Measurements from ENCODE around the gene TP53I11.

Gene TP53I11

DNA sequence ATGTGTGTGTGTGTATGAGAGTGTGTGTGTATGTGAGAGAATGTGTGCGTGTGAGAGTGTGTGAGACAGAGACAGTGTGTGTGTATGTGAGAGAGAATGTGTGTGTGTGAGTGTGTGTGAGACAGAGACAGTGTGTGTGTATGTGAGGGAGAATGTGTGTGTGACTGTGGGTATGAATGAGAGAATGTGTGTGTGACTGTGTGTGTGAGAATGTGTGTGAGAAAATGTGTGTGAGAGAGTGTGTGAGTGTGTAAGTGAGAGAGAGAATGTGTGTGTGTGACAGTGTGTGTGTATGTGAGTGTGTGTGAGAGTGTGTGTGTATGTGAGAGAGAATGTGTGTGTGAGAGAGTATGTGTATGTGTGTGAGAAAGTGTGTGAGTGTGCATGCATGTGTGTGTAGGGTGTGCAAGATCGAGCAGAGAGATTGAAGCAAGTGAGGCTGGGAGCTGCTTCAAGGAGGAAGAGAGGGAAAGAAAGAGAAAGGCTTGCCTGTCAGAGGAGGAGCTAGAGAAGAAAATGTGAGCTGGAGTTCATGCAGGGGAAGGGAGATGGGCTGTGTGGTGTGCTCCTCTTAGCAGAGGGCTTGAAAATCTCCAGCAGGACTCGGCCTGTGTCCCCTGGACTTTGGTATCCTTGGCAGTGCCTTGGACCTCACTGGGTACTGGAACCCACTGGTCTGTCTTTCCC lies 27.7 kb upstream of the TP53I11 start:
- no peak for FAIRE-seq

DNA sequence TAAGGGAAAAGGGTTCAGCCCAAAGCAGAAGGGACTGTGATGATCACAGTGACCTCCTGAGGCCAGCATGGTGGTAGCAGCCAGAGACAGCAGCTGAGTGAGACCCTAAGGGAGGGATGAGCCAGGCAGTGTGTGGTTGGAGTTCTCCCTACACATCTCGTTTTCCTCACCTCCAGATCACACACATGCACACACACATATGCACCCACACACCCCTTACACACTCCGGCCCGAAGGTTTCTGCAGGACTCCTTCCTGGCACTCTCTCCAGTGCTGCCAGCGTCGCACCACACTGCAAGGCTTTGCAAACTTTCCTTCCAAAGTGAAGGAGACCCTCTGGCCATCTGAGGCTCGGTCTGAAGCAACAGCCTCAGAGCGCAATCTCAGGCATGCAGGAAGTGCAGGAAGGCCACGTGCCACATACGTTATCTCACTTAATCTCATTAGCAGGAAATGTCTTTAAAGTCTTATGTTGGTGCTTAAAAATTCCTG lies 26.9 kb upstream of the TP53I11 start:
- FAIRE-seq = no peak

DNA sequence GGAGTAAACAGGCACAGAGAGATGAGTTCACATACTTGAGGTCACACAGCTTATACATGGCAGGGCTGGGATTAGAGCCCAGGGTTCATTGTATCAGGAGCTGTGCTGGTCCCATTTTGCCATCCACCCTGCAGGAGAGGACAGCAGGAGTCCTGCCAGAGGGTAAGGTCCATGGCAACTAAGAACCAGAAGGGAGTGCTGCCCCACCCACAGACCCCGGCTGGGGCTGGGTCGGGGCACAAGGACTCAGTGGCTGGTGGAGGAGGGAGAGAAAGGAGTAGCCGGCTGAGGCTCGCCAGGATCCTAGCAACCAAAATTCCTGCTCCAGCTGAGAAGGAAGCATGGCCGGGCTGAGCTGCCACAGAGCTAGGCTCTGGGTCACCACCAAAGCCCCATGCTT lies 25.9 kb upstream of the TP53I11 start:
- no peak for FAIRE-seq

DNA sequence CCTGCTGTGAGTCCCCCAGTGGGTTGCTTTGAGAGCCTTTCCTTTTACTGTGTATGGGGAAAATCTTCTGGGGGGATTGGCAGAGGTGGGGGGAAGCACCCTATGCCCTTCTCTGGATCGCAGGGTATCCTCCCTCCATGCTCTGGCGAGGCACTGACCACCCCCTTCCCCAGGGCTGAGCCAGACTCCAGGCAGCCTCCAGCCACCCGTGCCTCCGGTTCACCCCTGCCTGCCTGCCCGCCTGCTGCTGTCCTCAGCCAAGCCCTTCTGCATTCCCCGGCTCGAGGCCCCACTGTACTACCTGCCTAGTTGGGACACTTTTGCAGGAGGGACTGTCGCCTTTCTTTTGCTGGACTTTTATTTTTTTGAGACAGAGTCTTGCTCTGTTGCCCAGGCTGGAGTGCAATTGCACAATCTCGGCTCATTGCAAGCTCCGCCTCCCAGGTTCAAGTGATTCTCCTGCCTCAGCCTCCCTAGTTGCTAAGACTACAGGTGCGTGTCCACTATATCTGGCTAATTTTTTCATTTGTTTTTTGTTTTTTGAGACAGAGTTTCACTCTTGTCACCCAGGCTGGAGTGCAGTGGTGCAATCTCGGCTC lies 23.8 kb upstream of the TP53I11 start:
- FAIRE-seq = no peak

DNA sequence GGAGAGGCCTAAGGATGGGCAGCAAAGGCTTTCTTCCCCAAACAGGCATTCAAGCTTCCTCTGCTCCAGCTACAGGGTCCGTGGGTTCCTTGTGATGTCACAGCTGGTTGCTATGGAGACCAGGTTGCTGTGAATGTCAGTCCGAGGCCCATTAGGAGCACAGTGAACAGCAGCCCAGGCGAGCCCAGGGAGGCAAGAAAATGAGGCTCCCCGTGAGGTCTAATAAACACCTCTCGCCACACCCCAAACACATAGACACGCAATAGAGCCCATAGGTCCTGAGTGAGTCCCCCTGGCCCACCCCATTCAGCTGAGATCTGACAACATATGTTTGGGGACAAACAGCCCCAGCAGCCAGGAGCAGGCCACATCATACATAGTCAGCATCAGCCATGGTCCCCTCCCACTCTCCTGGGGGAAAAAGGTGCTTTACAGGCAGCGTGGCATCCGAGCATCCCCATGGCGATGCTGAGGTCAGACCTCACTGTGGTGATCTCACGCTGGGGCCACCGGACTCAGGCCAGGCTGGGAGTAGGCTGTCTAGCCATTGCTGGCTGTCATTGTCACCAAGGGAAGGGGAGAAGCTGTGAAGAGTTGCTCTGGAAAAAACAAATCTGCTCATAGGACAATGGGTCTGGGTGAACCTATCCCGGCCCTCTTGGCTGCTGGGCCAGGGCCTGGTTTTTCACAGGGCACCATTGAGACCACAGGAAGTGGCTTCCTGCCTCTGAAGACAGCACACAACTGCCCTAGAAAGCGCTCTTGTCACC lies 23.1 kb upstream of the TP53I11 start:
- FAIRE-seq = no peak

DNA sequence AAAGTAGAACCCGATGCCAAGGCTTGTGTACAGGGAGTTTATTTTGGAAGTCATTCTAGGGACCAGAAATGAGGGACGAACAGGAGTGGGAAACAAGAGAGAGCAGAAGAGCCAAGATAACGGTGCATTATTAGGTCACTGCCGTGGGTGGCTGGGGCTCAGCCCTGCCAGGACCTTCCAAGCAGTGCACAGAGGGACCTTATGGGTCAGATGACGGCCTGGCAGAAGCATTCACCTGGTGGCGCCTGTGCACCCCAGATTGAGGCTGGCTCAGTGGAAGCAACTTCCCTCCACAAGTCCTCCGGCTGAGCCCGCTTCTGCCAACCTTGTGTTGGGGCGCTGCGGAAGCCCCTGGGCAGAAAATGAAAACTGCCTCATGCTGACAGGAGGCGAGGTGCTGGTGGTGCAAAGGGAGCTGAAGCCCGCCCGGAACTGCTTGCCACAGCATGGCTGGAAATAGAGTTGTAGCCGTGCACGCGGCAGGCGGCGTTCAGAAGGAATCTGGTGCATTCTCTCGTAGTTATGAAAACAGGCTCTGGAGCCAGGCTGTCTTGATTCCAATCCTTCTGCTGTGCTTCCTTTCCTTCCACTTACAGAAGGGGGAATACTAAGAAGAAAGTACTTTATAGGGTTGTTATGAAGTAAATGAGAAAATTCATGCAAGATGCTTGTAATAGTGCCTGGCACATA lies 22.2 kb upstream of the TP53I11 start:
- no peak for FAIRE-seq

DNA sequence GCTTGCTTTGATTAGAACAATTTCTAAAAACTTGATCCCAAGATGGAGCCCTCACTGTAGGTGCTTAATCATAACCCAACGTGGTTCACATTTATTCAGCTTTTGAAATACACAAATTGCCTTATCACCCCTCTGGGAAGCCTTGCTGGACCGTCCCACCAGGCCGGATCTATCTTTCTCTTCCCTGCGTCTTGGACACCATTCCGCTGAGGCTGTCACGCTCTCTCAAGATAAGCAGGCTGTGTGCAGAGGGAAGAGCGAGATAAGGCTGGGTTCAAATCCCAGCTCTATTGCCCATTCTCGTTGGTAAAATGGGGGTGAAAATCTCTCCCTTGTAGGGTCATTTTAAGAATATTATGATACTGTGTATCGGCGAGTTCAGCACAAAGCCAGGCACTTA lies 20.5 kb upstream of the TP53I11 start:
- FAIRE-seq = no peak

DNA sequence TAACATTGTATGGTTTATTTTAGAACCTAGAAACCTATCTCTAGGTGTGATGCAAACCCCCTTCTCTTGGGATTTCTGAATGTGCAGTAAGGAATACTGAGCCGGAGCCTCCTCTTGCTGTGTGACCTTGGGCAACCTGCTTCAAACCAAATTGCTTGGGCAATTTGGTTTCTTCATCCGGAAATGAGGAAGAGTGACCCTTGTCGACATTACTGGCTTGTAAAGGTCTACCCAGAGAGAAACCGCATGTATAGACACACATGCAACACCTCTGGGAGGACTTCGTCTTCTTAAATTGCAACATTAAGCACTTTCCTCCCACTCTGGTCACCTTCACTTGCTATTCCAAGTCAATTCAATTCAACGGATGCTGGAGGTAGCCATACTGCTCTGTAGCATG lies 19.6 kb upstream of the TP53I11 start:
- FAIRE-seq = no peak

DNA sequence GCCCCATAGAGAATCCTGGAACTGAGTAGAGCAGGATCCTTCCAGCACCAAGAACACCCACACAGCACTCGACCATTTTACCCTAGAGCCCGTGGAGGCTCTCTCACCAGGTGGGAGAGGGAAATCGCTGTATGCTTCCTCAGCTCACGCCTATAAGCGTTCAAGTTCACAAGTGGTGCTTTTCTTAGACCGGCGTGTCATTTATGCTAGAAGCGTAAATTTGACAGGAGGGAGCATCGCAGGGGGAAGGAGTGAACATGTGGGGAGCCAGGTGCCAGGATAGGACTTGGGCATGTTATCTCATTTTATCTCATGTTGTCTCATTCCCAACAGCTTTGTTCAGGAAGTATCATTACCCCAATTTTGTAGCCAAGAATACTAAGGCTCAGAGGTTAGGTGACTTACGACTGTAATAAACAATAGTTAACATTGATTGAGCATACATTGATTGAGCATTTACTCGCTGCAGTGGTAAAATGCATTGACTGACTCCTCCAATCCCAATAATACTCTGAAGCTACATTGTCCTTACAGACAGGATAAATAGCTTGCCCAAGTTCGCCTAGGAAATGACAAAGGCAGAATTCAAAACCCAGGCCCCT lies 19.1 kb upstream of the TP53I11 start:
- no peak for FAIRE-seq

DNA sequence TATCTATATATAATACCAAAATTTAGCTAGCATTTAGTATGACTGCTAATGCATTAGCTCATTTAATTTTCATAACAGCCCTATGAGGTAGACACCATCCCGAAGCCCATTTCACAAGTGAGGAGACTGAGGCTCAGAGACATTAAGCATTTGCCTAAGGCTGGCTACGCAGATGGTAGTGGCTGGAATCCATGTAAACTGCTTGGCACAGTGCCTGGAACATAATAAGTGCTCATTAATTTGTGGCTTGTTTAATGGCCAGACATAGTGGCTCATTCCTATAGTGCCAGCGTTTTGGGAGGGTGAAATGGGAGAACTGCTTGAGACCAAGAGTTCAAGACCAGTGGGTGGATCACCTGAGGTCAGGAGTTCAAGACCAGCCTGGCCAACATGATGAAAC lies 17.8 kb upstream of the TP53I11 start:
- no peak for FAIRE-seq

DNA sequence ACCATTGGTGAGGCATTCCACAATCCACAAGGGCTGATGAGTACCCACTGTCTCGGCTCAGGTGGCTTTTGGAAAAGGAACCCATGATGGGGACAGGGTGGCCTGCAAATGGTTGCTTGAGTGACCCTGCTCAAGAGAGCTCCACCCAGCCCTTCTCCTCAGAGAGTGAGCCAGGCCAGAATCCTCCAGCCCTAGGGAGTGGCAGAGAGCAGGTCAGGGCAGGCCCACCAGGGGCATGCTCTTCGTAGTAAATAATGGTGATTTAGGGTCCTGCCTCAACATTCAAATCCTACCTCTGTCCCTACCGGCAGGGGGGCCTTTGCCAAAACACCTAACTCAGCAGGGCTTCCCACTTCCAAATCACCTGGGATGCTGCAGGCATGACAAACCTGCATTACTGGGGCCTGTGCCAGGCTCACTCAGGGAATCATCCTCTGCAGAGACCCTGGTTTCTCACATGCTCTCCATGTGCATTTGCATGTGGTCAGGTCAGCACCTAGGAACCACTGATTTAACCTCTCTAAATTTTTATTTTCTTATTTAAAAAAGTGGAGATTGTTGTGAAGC lies 17.3 kb upstream of the TP53I11 start:
- no peak for FAIRE-seq

DNA sequence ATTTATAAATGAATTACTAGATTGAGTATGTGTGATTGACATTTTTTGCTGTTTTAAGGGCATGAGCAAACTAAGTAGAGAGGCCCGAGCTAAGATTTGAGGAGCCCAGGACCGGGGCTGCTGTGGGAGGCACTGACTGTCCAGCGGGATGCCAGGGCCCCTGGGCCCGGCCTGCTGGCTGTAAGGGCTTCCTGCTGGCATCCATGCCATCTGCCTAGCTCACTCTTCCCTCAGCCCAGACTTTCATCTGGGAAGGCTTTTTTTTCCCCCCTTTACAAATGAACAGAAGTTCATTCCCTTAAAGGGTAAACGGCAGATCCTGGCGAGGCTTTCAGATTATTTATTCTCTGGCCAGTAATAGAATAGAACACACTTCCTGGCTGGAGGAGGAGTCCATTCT lies 16.0 kb upstream of the TP53I11 start:
- FAIRE-seq = no peak

DNA sequence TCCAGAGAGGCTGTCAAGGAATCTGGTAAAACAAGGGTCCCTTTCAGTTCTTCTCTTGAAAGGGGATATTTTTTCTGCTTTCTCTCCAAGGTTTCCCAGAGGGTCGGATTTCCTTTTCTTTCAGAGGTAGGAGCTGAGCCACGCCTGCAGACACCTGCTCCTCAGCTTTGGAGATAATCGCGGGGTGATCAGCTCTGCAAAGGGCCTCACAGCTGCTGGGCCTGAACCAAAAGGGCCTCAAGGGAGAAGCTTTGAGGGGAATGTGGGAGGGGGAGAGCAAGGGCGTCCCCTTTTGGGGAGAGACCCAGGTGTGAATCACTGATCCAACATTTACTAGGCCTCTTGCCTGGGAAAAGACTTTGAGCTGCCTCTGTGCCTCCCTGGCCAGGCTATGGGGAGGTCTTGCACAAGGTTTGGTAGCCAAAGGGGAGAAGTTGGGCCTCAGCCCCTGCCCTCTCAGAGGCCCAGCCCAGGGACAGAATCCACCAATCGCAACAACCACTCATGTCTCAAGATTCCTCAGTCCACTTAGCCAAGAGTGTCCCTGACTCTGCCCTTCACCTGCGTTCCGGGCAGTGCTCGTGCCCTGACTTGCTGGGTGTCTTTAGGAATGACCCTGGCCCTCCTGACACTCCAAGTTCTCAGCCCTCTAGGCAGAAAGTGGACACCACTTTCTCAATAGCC lies 14.0 kb upstream of the TP53I11 start:
- no peak for FAIRE-seq

DNA sequence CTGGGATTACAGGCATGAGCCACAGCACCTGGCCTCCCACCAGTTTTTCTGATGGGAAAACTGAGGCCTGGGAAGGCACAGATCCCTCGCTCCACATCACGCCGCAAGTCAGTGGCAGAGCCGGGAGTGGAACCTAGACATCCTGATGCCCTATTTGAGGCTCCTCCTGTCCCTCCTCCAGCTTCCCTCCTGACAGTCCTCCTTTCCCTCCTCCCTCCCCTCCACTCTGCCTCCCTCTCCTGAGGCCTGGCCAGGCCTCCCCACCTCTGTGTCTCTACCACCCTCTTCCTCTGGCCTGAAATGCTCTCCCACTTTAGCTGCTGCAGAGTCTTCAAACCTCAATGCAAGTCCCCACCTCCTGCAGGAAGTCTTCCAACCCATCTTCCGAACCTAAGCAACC lies 13.3 kb upstream of the TP53I11 start:
- no peak for FAIRE-seq

DNA sequence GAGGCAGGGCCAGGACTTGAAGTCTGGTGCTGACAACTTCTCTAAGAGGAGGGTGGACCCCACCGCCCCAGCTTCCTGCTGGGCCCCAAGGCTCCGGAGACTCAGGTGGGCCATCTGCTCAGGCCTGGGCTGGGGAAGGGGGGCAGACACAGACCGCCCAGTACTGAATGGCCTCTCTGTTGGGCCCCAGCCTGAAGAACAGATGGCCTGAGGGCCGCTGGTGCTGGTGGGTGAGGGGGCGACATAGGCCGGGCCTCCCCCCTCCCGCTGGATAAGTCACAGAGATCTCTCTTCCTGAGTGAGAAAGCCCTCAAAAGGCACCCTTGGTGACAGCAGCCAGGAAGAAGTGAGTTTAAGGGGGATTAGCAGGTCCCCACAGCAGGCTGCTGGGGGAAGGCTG lies 12.5 kb upstream of the TP53I11 start:
- no peak for FAIRE-seq

DNA sequence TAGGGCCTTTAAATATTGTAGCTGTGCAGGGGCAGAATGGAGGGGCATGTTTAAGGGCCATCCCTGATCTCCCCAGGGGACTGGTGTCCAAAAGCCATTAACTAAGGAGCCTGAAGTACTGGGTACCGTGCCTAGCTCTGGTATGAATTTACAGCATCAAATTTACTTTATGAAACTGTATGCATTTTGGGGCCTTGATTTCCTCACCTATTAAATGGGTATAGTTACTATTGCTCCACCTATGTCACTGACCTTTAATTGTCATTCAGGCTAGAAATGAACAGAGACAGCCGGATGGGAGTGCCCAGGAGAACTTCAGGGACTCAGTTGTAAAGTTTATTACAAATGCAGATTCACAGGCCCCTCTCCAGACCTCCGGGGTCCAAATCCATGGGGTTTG lies 11.8 kb upstream of the TP53I11 start:
- FAIRE-seq = no peak

DNA sequence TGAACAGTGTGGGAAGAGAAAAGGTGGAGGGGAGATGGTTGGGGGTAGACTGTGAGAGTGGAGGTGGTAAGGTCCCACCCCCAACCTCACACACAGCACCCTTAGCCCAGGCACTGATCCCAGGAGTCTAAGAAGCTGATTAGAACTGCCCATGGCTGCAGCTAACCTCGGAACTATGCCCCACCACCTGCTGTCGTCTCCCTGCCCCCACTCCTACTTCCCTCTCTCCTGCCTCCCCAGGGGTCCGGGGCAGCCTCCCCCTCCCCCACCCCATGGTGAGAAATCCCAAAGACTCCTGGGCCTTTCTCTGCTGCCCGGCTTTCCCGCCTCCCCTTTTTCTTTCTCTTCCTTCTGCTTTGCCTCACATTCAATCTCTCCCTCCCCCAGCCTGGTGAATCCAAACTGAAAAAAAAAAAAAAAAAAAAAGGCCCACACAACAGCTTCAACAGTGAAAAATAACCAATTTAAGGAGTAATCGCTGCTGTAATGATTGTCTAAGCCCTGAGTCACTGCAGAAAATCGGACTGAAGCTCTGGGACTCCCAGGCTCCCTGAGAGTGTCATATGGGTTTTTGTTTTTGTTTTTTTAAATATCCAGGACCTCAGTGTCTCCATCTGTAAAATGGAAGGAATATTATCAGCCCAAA lies 9.6 kb upstream of the TP53I11 start:
- no peak for FAIRE-seq

DNA sequence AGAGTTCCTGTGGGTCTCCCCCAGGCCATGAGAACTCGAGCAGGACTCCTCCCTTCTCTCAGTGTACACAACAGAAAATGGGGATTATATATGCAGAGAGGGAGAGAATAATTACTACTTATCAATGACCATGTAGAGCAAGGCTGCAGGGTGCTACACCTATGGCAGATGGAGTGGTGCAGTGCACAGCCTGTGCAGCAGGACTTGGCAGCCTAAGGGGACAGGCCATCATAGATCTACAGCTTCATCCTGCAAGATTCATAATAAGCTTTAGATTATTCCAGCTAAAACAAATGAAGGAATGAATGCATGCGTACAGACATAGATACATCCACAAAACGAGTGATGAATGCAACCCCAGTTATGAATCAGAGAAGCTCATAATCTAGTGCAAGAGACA lies 8.4 kb upstream of the TP53I11 start:
- FAIRE-seq = no peak

DNA sequence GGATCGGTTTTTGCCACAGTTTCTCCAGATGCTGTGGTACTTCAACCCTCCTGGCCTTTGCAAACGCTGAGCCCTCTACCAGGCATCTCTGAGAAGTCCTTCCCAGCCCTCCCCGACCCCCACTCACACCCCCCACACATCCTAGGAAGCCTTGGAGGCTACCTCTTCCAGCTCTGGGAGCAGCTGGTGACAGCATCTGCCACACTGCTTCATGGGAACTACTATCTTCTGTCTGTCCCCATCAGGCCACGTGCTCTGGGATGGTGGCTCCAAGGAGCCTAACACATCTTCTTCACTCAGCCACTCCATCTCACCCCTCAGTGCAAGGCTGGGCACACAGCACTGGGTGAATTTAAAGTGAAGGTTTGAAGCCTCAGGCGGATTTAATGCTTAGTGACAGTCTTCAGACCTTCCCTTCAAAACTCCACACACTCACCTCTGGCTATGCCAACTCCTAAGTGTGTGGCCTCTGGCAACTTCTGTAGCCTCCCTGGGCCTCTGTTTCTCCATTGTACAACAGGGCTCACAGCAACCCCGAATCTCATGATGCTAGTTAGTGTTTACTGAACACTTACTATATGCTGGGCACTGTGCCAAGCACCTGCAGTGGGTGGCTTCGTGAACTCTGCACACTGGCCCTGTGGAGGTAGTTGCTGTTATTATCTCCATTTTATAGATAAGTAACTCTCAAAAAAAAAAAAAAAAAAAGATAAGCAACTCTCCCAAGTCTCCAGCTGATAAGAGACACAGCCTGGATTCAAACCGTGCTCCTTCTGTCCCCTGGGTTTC lies 7.3 kb upstream of the TP53I11 start:
- no peak for FAIRE-seq

DNA sequence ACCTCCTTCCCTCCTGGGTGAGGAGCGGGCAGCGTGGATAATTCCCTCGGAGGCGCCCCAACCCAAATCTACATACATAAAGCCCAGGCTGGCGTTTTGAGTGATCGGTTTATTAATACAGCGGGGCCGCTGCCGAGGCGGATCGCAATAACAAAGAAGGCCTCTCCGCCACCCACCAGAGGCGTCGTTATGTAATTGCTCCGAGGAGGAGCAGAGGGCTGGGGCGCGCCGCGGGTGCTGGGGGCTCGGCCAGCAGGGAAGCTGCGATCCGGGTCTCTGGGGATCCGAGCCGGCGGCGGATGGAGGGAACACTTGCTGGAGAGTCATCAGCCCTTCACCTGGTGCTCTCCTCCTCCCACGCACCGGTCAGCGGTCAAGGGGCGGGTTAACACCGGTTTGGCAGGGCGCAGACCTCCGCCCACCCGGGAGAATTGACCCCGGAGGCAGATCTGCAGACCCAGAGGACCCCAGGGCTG lies 6.4 kb upstream of the TP53I11 start:
- no peak for FAIRE-seq

Data from TTC549 (cell line).